H9 (cell line): ENCODE measurements around the gene LAMC3. TPM values are rescaled to one million over a fixed set of nuclear protein-coding genes. Genes with fewer than 3 reads are reported as not detected.
"Not testable (repeated sequence)": the region's sequence is repeated elsewhere in the genome, so short reads cannot be mapped to it uniquely, and the experiment has no call there.

Source experiments
- DNase-seq: peaks from one replicate; pipeline ENCODE4 v3.0.0-alpha.2; 2017
- H2AFZ ChIP-seq: one replicate; pipeline ENCODE4 v1.6.1; 2013; ENCODE audit warnings: mild to moderate bottlenecking, low read length, control low read depth, moderate library complexity
- H2AK5ac ChIP-seq: 2 replicates; pipeline ENCODE4 v1.6.1; 2013; ENCODE audit warnings: low read length, control low read depth, mixed read lengths; ENCODE audit not compliant: insufficient read length
- H2BK120ac ChIP-seq: one replicate; pipeline ENCODE4 v1.6.1; 2013; ENCODE audit warnings: low read depth, mild to moderate bottlenecking, low read length, control low read depth, inconsistent platforms; ENCODE audit not compliant: poor library complexity, severe bottlenecking
- H2BK12ac ChIP-seq: 2 replicates; pipeline ENCODE4 v1.6.1; 2013; ENCODE audit warnings: low read length, control low read depth, mixed read lengths, low read depth; ENCODE audit not compliant: insufficient read length
- H2BK15ac ChIP-seq: 2 replicates; pipeline ENCODE4 v1.6.1; 2013; ENCODE audit warnings: low read depth, low read length, control low read depth
- H2BK20ac ChIP-seq: one replicate; pipeline ENCODE4 v1.6.1; 2013; ENCODE audit warnings: low read depth, mild to moderate bottlenecking, low read length, control low read depth, inconsistent platforms; ENCODE audit not compliant: poor library complexity, severe bottlenecking
- H2BK5ac ChIP-seq: 2 replicates; pipeline ENCODE4 v1.6.1; 2013; ENCODE audit warnings: low read length, control low read depth, mixed read lengths; ENCODE audit not compliant: insufficient read length
- H3K14ac ChIP-seq: 2 replicates; pipeline ENCODE4 v1.6.1; 2013; ENCODE audit warnings: low read length, control low read depth; ENCODE audit not compliant: insufficient read depth
- H3K18ac ChIP-seq: 2 replicates; pipeline ENCODE4 v1.6.1; 2013; ENCODE audit warnings: low read depth, mild to moderate bottlenecking, mixed read lengths, low read length, control low read depth; ENCODE audit not compliant: insufficient read length
- H3K23ac ChIP-seq: 2 replicates; pipeline ENCODE4 v1.6.1; 2013; ENCODE audit warnings: low read length, control low read depth, mixed read lengths, low read depth; ENCODE audit not compliant: insufficient read length
- H3K23me2 ChIP-seq: 2 replicates; pipeline ENCODE4 v1.6.1; 2013; ENCODE audit warnings: low read depth, mild to moderate bottlenecking, mixed read lengths, low read length, control low read depth; ENCODE audit not compliant: insufficient read length, poor library complexity, severe bottlenecking
- H3K27ac ChIP-seq: 2 replicates; pipeline ENCODE4 v1.5.1; 2013; ENCODE audit warnings: low read length, control low read depth, mixed read lengths, low read depth; ENCODE audit not compliant: insufficient read length
- H3K27me3 ChIP-seq: 2 replicates; pipeline ENCODE4 v1.6.1; 2013; ENCODE audit warnings: low read length, control low read depth, inconsistent platforms; ENCODE audit not compliant: insufficient read depth
- H3K4ac ChIP-seq: 2 replicates; pipeline ENCODE4 v1.6.1; 2013; ENCODE audit warnings: low read depth, mild to moderate bottlenecking, control low read depth, inconsistent platforms, low read length, moderate library complexity
- H3K4me1 ChIP-seq: 2 replicates; pipeline ENCODE4 v1.6.1; 2013; ENCODE audit warnings: low read length, control low read depth, inconsistent platforms; ENCODE audit not compliant: insufficient read depth
- H3K4me2 ChIP-seq: 2 replicates; pipeline ENCODE4 v1.6.1; 2013; ENCODE audit warnings: low read length, control low read depth, mixed read lengths; ENCODE audit not compliant: insufficient read length, insufficient read depth
- H3K56ac ChIP-seq: 2 replicates; pipeline ENCODE4 v1.6.1; 2013; ENCODE audit warnings: low read depth, mild to moderate bottlenecking, mixed read lengths, low read length, control low read depth; ENCODE audit not compliant: insufficient read length
- H3K79me1 ChIP-seq: 2 replicates; pipeline ENCODE4 v1.6.1; 2013; ENCODE audit warnings: low read depth, mild to moderate bottlenecking, moderate library complexity, low read length, control low read depth, inconsistent platforms; ENCODE audit not compliant: insufficient read depth, poor library complexity, severe bottlenecking
- H3K79me2 ChIP-seq: 2 replicates; pipeline ENCODE4 v1.6.1; 2013; ENCODE audit warnings: low read length, control low read depth, inconsistent platforms; ENCODE audit not compliant: insufficient read depth
- H3K9ac ChIP-seq: 2 replicates; pipeline ENCODE4 v1.6.1; 2013; ENCODE audit warnings: low read length, control low read depth, mixed read lengths; ENCODE audit not compliant: insufficient read length; ENCODE audit errors: extremely low read depth
- H3K9me3 ChIP-seq: one replicate; pipeline ENCODE4 v1.6.1; 2013; ENCODE audit warnings: low read depth, low read length, inconsistent platforms; ENCODE audit not compliant: control insufficient read depth
- H3T11ph ChIP-seq: one replicate; pipeline ENCODE4 v1.6.1; 2013; ENCODE audit warnings: mild to moderate bottlenecking, low read length, control low read depth, inconsistent platforms
- H4K20me1 ChIP-seq: one replicate; pipeline ENCODE4 v1.6.1; 2013; ENCODE audit not compliant: control insufficient read depth, insufficient read length, insufficient read depth
- H4K5ac ChIP-seq: 2 replicates; pipeline ENCODE4 v1.6.1; 2013; ENCODE audit warnings: low read depth, mild to moderate bottlenecking, mixed read lengths, low read length, control low read depth; ENCODE audit not compliant: insufficient read length
- H4K8ac ChIP-seq: replicated peaks from 2 replicates; pipeline ENCODE4 v1.6.1; 2013; ENCODE audit warnings: low read length, control low read depth, mixed read lengths, low read depth; ENCODE audit not compliant: insufficient read length
- H4K91ac ChIP-seq: 2 replicates; pipeline ENCODE4 v1.6.1; 2013; ENCODE audit warnings: low read depth, mild to moderate bottlenecking, moderate library complexity, mixed read lengths, low read length, control low read depth; ENCODE audit not compliant: insufficient read length
- H3K27ac Mint-ChIP-seq, 3 experiments: 2 replicates in 2 of 3; 3 replicates in 1 of 3; pipeline ENCODE4 v1.8.0; 2020 to 2021; ENCODE audit warnings: mixed read lengths in 3 of 3, mild to moderate bottlenecking in 1 of 3, moderate library complexity in 1 of 3
- H3K27me3 Mint-ChIP-seq: 2 replicates; pipeline ENCODE4 v1.8.0; 2021; ENCODE audit warnings: low read depth, mild to moderate bottlenecking, moderate library complexity, mixed read lengths
- H3K36me3 Mint-ChIP-seq, 3 experiments: 2 replicates in 2 of 3; 3 replicates in 1 of 3; pipeline ENCODE4 v1.8.0; 2020 to 2021; ENCODE audit warnings: low read depth in 3 of 3, mixed read lengths in 3 of 3; ENCODE audit not compliant: insufficient read depth in 1 of 3
- H3K4me1 Mint-ChIP-seq, 2 experiments: 2 replicates each; pipeline ENCODE4 v1.8.0; 2020; ENCODE audit warnings: mixed read lengths in 2 of 2
- H3K4me3 Mint-ChIP-seq, 2 experiments: 2 replicates in 1 of 2; 3 replicates in 1 of 2; pipeline ENCODE4 v1.8.0; 2020 to 2021; ENCODE audit warnings: mild to moderate bottlenecking in 2 of 2, mixed read lengths in 2 of 2, moderate library complexity in 1 of 2
- H3K9me3 Mint-ChIP-seq, 2 experiments: 2 replicates in 1 of 2; 3 replicates in 1 of 2; pipeline ENCODE4 v1.8.0; 2020; ENCODE audit warnings: mild to moderate bottlenecking in 2 of 2, mixed read lengths in 2 of 2, moderate library complexity in 1 of 2
- WGBS: extraction: QIAGEN DNeasy Blood & Tissue Kit; methylation state at CpG from one replicate; pipeline ENCODE4 v1.1.7; 2013; ENCODE audit warnings: missing lambda C conversion rate, low lambda C conversion rate, mixed read lengths; ENCODE audit not compliant: insufficient read length; ENCODE audit errors: extremely low coverage; 5-methylcytosine and 5-hydroxymethylcytosine counted together
- total RNA-seq: library from RNA; stranded (reverse); gene quantifications from 2 replicates; pipeline ENCODE4 v1.2.1, GENCODE V29; 2021
- TF ChIP-seq, protein P1 (sequence below): fragments of 200-600 bp; sonication (generic); conservative IDR thresholded peaks from 3 replicates; pipeline ENCODE4 v1.8.0; 2021; ENCODE audit warnings: antibody characterized with exemption, mild to moderate bottlenecking

Gene LAMC3
- total RNA-seq, 1 experiment from 2014 or later: 21.7 TPM

- Histone ChIP-seq H3K9ac (no peak overlapping the region), H3K9me3 (no peaks in the 10 kb centered on the region), H2BK12ac (no peak overlapping the region), H3K18ac (no peak overlapping the region), H2AFZ (no peak overlapping the region), H3K27ac (no peak overlapping the region), H4K5ac (no peak overlapping the region), H3K79me2 (no peaks in the 10 kb centered on the region), H2BK20ac (no peak overlapping the region), H3K4me2 (no peak overlapping the region), H3K23ac (no peak overlapping the region), H3T11ph (no peak overlapping the region), H3K27me3 (no peaks in the 10 kb centered on the region; the same call in 1 of the 2 replicates), H3K79me1 (no peaks in the 10 kb centered on the region), H3K23me2 (no peaks in the 10 kb centered on the region), H3K56ac (no peak overlapping the region), H2BK120ac (no peak overlapping the region), H2BK5ac (no peak overlapping the region), H4K8ac (no peak overlapping the region), H4K20me1 (no peaks in the 10 kb centered on the region), H3K14ac (no peak overlapping the region), H4K91ac (no peak overlapping the region), H3K4ac (no peak overlapping the region), H2BK15ac (no peak overlapping the region), H3K4me1 (no peaks in the 10 kb centered on the region), H2AK5ac (no peak overlapping the region)
- H3K27me3 Mint-ChIP-seq: peaks cover 21% of the 10 kb centered on the region
- no peaks in the 10 kb centered on the region for H3K9me3 Mint-ChIP-seq
- TF ChIP-seq, protein P1, sequence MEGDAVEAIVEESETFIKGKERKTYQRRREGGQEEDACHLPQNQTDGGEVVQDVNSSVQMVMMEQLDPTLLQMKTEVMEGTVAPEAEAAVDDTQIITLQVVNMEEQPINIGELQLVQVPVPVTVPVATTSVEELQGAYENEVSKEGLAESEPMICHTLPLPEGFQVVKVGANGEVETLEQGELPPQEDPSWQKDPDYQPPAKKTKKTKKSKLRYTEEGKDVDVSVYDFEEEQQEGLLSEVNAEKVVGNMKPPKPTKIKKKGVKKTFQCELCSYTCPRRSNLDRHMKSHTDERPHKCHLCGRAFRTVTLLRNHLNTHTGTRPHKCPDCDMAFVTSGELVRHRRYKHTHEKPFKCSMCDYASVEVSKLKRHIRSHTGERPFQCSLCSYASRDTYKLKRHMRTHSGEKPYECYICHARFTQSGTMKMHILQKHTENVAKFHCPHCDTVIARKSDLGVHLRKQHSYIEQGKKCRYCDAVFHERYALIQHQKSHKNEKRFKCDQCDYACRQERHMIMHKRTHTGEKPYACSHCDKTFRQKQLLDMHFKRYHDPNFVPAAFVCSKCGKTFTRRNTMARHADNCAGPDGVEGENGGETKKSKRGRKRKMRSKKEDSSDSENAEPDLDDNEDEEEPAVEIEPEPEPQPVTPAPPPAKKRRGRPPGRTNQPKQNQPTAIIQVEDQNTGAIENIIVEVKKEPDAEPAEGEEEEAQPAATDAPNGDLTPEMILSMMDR: no peak
- peaks cover 4 to 12% of the 10 kb centered on the region in 2 experiments for H3K4me1 Mint-ChIP-seq
- no peak for DNase-seq
- no CpG with 5 or more reads among the region's 3 CpGs for WGBS
- H3K36me3 Mint-ChIP-seq: no peaks in the 10 kb centered on the region
- H3K27ac Mint-ChIP-seq: no peak overlapping the region
- H3K4me3 Mint-ChIP-seq: no peak overlapping the region
Measured at GRCh38 chr9:130999245-130999623, 9.7 kb upstream of the LAMC3 start.

- H3K4me3 Mint-ChIP-seq, H4K91ac ChIP-seq, H3K56ac ChIP-seq, H3K4me1 Mint-ChIP-seq, H2BK15ac ChIP-seq, H3K9me3 ChIP-seq, H3K27me3 ChIP-seq, H3K79me2 ChIP-seq, H2AFZ ChIP-seq, DNase-seq, H3K4me2 ChIP-seq, H3K27ac ChIP-seq, H2BK120ac ChIP-seq, H4K20me1 ChIP-seq, H3K9ac ChIP-seq, H3T11ph ChIP-seq, H2BK20ac ChIP-seq, H3K23me2 ChIP-seq, H3K9me3 Mint-ChIP-seq, H3K4me1 ChIP-seq, H4K5ac ChIP-seq, H2BK5ac ChIP-seq, H3K79me1 ChIP-seq, H2BK12ac ChIP-seq, H3K14ac ChIP-seq, H2AK5ac ChIP-seq, H3K23ac ChIP-seq, H3K36me3 Mint-ChIP-seq, H3K4ac ChIP-seq, H3K18ac ChIP-seq, H4K8ac ChIP-seq: not testable (repeated sequence)
- peak overlapping the region in 1 of 3 experiments; percentile 55; a peak in 1 of 7 replicates for H3K27ac Mint-ChIP-seq
- no CpG with 5 or more reads among the region's 9 CpGs for WGBS
- H3K27me3 Mint-ChIP-seq: peaks cover 21% of the 10 kb centered on the region
Measured at GRCh38 chr9:131000526-131000925, 8.4 kb upstream of the LAMC3 start.
